Hepatocyte (in vitro differentiated cells): ENCODE data around the gene TRPM6. TPM values are rescaled to one million over a fixed set of nuclear protein-coding genes. Genes with fewer than 3 reads are reported as not detected.
A peak's percentile ranks its signal among the peaks of the same experiment; 100 is the strongest.

Source experiments
- DNase-seq: peaks from one replicate; pipeline ENCODE4 v3.0.0-alpha.2; 2016; ENCODE audit warnings: low spot score
- H2AFZ ChIP-seq: fragments of 200-600 bp; sonication (generic); 2 replicates; pipeline ENCODE4 v1.6.0; 2016; ENCODE audit warnings: antibody characterized with exemption, mild to moderate bottlenecking
- H3K27ac ChIP-seq: fragments of 200-600 bp; sonication (generic); 2 replicates; pipeline ENCODE4 v1.5.1; 2016; ENCODE audit warnings: mild to moderate bottlenecking
- H3K27me3 ChIP-seq: fragments of 200-600 bp; sonication (generic); 2 replicates; pipeline ENCODE4 v1.6.1; 2016
- H3K36me3 ChIP-seq: fragments of 200-600 bp; sonication (generic); replicated peaks from 2 replicates; pipeline ENCODE4 v1.5.1; 2016; ENCODE audit warnings: low read depth; ENCODE audit not compliant: insufficient read depth
- H3K4me1 ChIP-seq: fragments of 200-600 bp; sonication (generic); 2 replicates; pipeline ENCODE4 v1.5.1; 2016; ENCODE audit warnings: mild to moderate bottlenecking, moderate library complexity; ENCODE audit not compliant: insufficient read depth
- H3K4me2 ChIP-seq: fragments of 200-600 bp; sonication (generic); 2 replicates; pipeline ENCODE4 v1.6.0; 2016
- H3K4me3 ChIP-seq: fragments of 200-600 bp; sonication (generic); 2 replicates; pipeline ENCODE4 v1.5.1; 2016; ENCODE audit warnings: mild to moderate bottlenecking
- H3K79me2 ChIP-seq: fragments of 200-600 bp; sonication (generic); 2 replicates; pipeline ENCODE4 v1.6.0; 2017; ENCODE audit warnings: mild to moderate bottlenecking
- H3K9me2 ChIP-seq: fragments of 200-600 bp; sonication (generic); replicated peaks from 2 replicates; pipeline ENCODE4 v1.6.0; 2017; ENCODE audit warnings: mild to moderate bottlenecking; ENCODE audit not compliant: insufficient read depth
- H3K9me3 ChIP-seq: fragments of 200-600 bp; sonication (generic); 2 replicates; pipeline ENCODE4 v1.5.1; 2016; ENCODE audit warnings: low read depth, mild to moderate bottlenecking
- H4K20me1 ChIP-seq: fragments of 200-600 bp; sonication (generic); 2 replicates; pipeline ENCODE4 v1.6.0; 2016; ENCODE audit warnings: mild to moderate bottlenecking; ENCODE audit not compliant: insufficient read depth, poor library complexity, severe bottlenecking
- EZH2 ChIP-seq: fragments of 200-600 bp; sonication (generic); IDR thresholded peaks from 2 replicates; pipeline ENCODE4 v1.6.1; 2016; ENCODE audit warnings: antibody characterized with exemption, mild to moderate bottlenecking, borderline replicate concordance
- EZH2phosphoT487 ChIP-seq: fragments of 200-600 bp; sonication (generic); IDR thresholded peaks from one replicate; pipeline ENCODE4 v1.6.1; 2018; ENCODE audit warnings: antibody characterized with exemption, mild to moderate bottlenecking, low read depth, moderate library complexity; ENCODE audit not compliant: unreplicated experiment, severe bottlenecking
- WGBS: methylation state at CpG from one replicate; pipeline ENCODE4 v1.1.6; 2016; ENCODE audit warnings: low lambda C conversion rate; ENCODE audit errors: missing lambda C conversion rate; 5-methylcytosine and 5-hydroxymethylcytosine counted together
- polyA plus RNA-seq: library from polyadenylated mRNA; unstranded; fragments of >200 nt; fragmentation: Nextera tagmentation; extraction: Ambion mirVana; gene quantifications from 2 replicates; pipeline ENCODE4 v1.2.1, GENCODE V29; 2016
- total RNA-seq: library from RNA; depleted of rRNA; stranded (reverse); fragments of >200 nt; gene quantifications from 2 replicates; pipeline ENCODE4 v1.2.3, GENCODE V29; 2014
- TF ChIP-seq, protein P1 (sequence below): fragments of 200-600 bp; sonication (generic); IDR thresholded peaks from 2 replicates; pipeline ENCODE4 v1.5.1; 2016; ENCODE audit warnings: antibody characterized with exemption, mild to moderate bottlenecking; ENCODE audit not compliant: poor library complexity

TRPM6 gene
- total and polyA plus RNA-seq, 2 experiments from 2014 or later = 3.7 to 19.0 TPM

DNA sequence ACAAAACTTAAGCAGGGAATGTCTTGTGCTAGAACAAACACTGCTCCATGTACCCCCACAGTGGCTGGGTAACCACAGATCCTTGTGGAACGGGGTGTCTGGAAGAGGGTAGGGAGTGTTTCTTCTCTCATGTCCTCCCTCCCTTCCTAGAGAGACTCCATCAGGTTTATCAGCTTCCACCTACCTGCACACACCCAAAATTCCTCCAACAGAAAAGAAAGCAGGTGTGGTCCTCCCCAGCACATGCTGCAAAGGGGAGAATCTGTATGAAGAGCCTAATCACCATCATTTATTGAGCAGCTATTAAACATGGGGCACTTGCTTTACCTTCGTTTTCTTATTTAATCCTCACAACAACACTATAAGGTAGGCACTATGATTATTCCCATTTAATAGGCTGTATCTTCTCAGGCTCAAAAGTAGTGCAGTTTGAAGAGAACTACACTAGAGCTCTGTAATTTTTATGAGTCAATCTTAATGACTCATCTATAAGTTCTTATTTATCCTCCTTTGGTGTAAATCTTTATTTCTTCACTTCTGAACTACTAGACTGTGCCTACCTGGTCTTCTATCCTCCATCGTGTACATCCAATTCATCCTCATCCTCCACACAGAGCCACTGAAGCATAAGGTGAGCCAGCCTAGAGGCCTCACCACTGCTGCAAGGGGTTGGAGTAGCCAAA, 33.4 kb upstream of the TRPM6 start:
- H3K4me2 ChIP-seq = no peak overlapping the region
- WGBS = 75% methylated on average over 3 of the region's 3 CpGs
- H3K27me3 ChIP-seq = no peaks in the 10 kb centered on the region
- no peaks in the 10 kb centered on the region for H3K79me2 ChIP-seq
- H3K27ac ChIP-seq = peak overlapping the region; percentile 28
- TF ChIP-seq EZH2phosphoT487 (no peak), EZH2 (no peak)
- TF ChIP-seq, protein P1, sequence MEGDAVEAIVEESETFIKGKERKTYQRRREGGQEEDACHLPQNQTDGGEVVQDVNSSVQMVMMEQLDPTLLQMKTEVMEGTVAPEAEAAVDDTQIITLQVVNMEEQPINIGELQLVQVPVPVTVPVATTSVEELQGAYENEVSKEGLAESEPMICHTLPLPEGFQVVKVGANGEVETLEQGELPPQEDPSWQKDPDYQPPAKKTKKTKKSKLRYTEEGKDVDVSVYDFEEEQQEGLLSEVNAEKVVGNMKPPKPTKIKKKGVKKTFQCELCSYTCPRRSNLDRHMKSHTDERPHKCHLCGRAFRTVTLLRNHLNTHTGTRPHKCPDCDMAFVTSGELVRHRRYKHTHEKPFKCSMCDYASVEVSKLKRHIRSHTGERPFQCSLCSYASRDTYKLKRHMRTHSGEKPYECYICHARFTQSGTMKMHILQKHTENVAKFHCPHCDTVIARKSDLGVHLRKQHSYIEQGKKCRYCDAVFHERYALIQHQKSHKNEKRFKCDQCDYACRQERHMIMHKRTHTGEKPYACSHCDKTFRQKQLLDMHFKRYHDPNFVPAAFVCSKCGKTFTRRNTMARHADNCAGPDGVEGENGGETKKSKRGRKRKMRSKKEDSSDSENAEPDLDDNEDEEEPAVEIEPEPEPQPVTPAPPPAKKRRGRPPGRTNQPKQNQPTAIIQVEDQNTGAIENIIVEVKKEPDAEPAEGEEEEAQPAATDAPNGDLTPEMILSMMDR = no peak
- H2AFZ ChIP-seq = no peak overlapping the region
- no peaks in the 10 kb centered on the region for H3K4me1 ChIP-seq
- no peaks in the 10 kb centered on the region for H3K9me3 ChIP-seq
- no peaks in the 10 kb centered on the region for H3K36me3 ChIP-seq
- no peaks in the 10 kb centered on the region for H3K9me2 ChIP-seq
- DNase-seq = no peak
- H3K4me3 ChIP-seq = no peak overlapping the region
- no peaks in the 10 kb centered on the region for H4K20me1 ChIP-seq

DNA sequence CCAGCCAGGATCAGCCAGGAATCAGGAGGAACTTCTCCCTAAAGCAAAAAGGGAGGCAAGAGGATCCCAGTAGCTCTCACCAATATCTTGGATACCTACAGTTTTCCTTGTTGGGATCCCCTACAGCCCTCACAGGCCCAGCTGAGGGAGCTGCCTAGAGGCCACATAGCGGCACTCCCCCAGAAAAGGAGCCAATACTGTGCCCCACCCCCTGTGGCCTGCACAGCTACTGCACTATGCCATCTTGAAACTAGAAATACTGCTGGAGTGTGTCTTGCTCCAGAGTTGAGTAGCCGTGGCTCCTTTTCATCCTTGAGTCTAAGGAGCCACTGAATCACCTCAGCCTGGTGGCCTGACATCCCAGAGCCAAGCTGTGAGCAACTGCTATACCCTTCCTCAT, 22.3 kb upstream of the TRPM6 start:
- 88% methylated on average over 2 of the region's 2 CpGs for WGBS
- TF ChIP-seq EZH2 (no peak), EZH2phosphoT487 (no peak)
- TF ChIP-seq, protein P1 = no peak
- H3K27ac ChIP-seq = no peak overlapping the region
- H3K36me3 ChIP-seq = no peaks in the 10 kb centered on the region
- H3K79me2 ChIP-seq = no peaks in the 10 kb centered on the region
- no peak for DNase-seq
- no peaks in the 10 kb centered on the region for H3K4me1 ChIP-seq
- no peaks in the 10 kb centered on the region for H3K9me2 ChIP-seq
- H3K9me3 ChIP-seq = no peaks in the 10 kb centered on the region
- no peak overlapping the region for H3K4me2 ChIP-seq
- no peak overlapping the region for H2AFZ ChIP-seq
- H4K20me1 ChIP-seq = no peaks in the 10 kb centered on the region
- no peak overlapping the region for H3K4me3 ChIP-seq
- no peaks in the 10 kb centered on the region for H3K27me3 ChIP-seq

DNA sequence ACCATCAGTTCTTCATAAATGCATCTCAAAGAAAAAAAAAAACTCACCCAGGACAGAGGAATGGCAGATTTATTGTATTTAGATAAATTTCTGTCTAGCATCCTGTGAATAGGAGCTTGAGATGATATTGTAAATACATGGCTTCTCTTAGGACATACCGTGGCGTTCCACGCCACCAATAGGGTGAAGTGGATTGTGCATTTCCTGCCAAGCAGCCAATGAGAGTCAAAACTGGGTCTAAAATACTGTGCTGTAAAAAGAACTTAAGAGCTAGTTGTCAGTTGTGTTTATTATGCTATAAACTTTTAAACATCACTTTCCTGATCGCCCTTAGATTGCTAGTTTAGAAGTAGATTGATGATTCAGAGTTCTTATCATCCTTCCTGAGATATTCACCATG, 20.9 kb upstream of the TRPM6 start:
- no peaks in the 10 kb centered on the region for H3K36me3 ChIP-seq

More for the DNA sequence above, 20.9 kb upstream of the TRPM6 start:
- Histone ChIP-seq H3K4me1 (no peaks in the 10 kb centered on the region), H3K9me2 (no peaks in the 10 kb centered on the region), H3K27me3 (no peaks in the 10 kb centered on the region), H3K4me2 (no peak overlapping the region), H4K20me1 (no peaks in the 10 kb centered on the region), H3K27ac (no peak overlapping the region), H2AFZ (no peak overlapping the region), H3K9me3 (no peaks in the 10 kb centered on the region), H3K4me3 (no peak overlapping the region), H3K79me2 (no peaks in the 10 kb centered on the region)
- TF ChIP-seq EZH2 = no peak
- no peak for TF ChIP-seq EZH2phosphoT487
- TF ChIP-seq, protein P1 = no peak
- 88% methylated on average over 4 of the region's 4 CpGs for WGBS
- DNase-seq = no peak
